GM18508 (cell line): ENCODE measurements around the gene NXPH1.

Experiments
- ATAC-seq: cut with Tn5 transposase; IDR thresholded peaks from one replicate; pipeline ENCODE4 v1.9.1; 2021; ENCODE audit warnings: moderate number of reproducible peaks; ENCODE audit not compliant: insufficient read depth, unreplicated experiment

The NXPH1 gene

DNA sequence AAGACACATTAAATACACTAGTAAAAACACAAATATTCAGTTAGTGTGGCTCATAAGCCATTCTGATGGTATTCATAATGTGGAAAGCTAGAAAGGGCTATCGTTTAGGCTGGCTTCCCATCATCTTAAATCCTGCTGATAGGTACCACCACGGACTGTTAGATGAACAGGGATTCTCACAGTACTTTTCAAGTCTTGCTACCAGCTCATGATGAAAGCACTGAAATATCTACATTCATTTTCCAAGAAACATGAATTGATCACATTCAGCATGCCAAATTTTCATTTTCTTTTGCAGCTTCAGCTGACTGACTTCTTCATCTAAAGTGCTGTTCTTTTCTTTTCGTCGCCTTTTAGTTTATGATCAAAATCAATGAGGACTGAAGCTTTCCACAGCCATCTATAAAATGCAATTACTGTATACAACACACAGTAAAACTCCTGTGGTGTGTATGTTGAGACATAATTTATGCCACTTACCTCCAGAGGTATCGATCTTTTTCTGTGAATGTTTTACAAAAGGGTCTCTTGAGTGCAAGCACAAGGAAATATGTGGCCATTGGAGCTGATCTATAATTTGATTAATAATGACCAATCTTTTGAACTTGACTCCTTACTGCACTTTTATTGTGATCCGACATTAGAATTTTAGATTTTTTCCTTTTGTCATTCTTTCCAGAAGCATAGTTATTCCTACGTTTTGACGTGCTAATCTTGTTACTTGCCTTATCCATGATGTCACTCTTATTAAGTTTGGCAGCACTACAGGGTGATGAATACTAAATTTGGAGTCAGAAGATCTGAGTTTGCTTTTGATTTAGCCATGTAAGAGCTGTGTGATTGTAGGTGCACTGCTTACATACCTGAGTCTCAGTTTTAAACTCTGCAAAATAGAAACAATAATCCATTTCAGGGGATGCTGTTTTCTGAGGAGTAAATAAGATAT lies 58.4 kb downstream of the NXPH1 start:
- no peak for ATAC-seq

DNA sequence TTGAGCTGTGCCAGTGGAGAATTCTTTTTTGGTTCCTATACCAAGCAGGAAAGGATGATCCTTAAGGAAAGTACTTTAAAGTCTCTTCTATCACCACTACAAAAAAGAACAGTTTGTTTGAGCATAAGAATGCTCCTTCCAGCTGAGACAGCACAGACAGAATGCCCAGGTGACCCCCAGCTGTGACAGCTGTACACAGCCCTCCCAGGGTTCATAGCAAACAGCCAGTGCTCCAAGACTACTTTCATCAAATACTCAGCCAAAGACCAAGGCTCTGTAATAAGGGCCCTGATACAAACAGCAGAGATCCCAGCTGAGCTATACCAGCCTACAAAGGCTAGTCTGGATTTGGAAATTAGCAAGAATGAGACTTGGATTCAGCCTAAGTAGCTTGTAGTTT lies 65.7 kb downstream of the NXPH1 start:
- ATAC-seq, result no peak

DNA sequence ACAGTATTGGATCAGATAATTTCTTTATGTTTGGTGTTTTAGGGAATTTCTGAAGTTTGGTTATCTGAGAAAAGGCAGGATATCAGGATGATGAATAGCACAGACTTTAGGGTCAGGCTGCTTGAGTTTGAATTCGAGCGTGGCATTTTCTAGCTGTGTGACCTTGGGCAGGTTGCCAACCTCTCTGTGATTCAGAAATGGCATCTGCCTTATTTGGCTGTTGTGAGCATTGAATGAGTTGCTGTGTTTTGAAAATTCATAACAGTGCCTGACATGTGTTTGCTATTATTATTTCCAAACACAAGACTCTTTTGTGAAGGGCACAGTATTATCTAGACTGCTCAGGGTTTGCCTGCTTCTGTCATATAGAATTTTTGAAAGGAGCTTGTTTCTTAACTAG lies 66.9 kb downstream of the NXPH1 start:
- no peak for ATAC-seq

DNA sequence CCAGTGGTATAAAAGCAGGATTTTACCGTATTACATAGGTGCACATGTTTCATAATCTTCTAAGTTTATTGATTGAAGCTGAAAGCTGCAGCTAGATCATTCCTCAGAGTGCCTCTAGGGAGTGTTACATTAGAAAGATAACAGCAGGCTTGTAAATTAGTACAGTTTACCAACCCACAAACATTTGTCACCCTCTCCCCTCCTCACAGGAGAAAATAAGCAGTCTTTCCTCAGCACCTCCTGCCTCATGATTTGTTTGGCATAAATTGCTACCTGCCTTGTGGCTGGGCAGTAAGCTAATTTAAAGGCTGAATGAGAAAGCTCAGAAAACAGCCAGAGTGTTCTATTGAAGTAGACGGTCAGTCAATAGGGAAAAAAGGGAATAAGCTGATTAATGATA lies 74.2 kb downstream of the NXPH1 start:
- no peak for ATAC-seq

DNA sequence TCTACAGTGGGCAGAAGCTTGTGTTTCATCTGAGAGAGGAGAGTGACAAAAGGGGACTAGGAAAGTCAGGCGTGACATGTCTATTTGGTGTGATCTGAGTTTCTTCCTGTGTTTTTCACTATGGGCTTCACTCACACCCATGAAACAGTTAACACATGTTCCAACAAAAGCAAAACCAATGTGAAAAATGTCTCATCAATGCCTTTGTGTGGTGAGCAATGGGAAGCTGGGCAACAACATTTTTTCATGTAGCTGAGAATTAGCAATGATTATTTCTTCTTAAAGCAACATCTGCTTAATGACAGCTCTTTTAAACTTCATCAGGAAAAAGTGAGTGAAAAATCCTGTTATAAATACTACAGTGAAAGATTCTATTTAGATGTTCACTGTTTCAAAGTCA lies 76.2 kb downstream of the NXPH1 start:
- ATAC-seq, result no peak

DNA sequence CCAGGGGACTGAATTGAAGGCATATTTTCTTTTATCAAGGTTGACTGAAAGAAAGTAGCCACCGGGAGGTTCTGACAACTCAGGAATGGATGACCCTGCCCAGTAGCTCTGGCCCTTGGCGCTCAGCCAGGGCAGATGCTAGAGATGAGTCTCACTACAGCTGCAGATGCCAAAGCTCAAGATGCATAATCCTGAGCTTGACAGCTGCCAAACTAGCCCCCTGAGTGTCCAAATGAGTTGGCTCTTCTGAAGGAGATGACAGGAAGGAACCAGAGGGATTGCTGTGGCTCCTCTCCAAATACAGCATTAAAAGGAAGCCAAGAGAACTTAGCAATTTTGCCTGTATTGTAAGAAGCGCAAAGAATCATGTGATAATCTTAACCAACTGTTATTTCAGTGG lies 78.4 kb downstream of the NXPH1 start:
- no peak for ATAC-seq

DNA sequence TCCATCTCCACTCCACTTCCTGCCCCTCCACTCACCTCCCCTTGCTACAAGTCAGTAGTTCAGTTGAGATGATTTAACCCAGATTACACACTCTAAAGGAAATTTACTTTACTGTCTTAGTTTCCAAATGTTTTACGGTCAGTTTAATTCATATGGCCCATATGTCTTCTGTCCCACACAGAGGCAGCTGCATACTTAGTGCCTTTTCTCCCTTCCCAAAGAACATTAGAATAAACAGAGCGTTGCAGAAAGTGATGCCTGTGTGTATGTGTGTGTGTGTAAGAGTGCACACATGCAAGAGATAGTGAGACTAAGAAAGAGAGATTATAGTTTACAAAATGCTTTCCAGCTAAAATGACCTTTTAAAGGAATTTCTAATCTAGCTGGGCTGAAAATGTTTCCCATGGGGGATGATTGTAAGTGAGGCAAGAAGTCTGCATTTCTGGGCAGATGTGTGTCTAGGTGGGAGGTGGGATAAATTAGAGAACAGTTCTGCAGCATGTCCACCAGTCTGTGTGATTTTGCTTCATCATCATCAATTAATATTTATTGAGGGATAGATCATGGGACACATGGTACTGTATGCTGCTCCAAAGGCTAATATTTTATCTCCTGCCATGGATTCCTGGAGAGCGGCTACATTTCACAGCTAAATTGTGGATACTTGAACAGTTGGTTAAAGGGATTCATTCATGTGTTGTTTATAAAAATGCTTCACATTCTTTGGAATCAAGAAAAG lies 81.5 kb downstream of the NXPH1 start:
- ATAC-seq, result no peak

DNA sequence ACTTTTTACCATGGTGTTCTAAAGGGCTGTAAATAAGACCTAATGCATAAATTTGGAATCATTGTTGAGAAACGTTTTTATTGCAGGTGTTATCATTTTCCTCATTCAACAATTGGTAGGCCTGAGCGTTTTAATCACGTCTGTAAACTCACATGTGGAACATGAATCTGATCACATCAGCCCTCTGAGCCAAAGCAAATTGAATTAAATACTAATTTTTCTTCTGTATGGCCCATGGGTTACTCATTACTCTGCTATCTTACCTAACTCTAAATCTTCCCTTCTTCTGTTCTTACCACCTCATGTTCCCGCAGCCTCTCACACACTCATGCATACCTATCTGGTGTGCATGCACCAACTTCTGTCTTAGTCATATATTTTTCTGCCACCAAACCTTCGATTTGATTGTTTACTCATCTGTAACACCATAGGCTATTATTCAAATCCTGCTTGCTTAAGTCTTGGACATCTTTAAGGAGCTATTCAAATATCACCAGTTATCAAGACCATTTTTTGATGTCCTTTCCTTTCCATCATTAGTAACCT lies 82.3 kb downstream of the NXPH1 start:
- no peak for ATAC-seq

DNA sequence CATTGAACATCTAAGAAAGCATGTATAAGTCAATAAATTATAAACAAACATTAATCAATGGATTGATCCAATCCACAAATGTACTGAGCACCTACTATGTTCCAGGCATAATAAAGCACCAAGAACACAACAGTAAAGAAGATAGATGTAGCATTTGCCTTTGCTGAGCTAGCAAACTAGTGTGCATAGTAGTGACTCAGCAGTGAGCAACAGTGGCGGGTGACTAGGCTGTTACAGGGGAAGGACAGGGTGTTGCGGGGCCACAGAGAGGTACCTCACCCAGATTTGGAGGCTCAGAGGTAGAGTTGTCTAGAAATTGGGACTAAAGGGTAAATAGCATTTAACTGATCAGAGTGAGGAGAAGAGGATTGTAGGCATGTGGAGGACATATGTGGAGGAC lies 83.6 kb downstream of the NXPH1 start:
- ATAC-seq, result no peak

DNA sequence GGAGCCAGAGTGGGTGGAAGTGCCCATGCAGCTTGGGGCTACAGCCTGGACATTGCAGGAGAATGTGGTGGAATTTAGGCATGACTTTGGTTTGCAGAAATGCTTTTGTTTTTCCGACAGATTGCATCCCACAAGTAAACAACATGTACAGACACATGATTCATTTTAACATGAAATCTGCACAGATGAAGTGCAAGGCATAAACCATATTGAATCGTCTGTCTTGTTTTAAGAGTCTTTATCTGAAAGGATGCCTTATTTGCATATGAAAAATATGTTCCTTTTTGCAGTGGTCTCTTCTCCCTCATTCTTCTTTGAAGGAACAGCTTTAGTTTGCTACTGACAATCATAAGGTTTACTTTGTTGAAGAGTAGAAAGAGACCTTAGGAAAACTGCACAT lies 94.9 kb downstream of the NXPH1 start:
- ATAC-seq, result no peak

DNA sequence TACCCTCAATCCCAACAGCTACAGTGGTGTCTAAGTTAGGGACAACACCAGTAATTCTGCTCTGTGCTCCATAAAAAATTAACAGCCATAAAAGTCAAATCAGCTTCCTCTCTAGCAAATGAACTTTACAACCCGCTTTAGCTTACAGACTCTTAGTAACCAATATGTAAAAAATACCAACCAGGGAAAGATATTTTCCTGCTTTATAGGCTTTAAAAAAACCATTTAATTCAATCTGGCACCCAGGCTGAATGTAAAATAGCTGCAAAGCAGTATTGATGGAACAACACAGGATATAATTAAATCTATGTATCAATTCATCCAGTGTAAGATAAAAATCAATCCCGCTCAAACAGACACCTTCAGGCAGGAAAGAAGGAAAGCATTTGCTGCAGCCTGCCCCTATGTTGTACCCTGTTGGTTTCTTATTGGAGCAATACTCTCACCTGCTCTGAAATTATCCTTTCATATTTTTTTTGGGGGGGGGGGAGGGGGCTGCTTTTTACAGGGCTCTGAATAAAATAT lies 98.6 kb downstream of the NXPH1 start:
- ATAC-seq, result no peak

DNA sequence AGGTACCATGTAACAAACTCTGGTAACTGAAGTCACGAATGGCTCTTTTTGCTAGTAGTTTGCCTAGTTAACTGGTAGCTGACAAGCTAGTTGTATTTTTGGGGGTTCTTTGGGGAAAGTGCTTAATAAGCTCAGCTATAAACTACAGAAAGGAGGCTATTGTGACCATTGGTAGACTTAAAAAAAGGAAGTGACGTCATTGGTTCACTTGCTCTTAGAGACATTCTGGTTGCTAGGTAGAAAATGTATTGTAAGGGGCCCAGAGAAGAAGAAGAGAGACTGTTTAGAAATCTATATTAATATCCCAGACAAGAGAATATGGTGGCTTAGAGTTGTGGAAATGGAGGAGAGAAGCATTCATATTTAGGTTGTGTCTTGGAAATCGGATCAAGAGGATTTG lies 103.0 kb downstream of the NXPH1 start:
- peak; percentile 98 for ATAC-seq

DNA sequence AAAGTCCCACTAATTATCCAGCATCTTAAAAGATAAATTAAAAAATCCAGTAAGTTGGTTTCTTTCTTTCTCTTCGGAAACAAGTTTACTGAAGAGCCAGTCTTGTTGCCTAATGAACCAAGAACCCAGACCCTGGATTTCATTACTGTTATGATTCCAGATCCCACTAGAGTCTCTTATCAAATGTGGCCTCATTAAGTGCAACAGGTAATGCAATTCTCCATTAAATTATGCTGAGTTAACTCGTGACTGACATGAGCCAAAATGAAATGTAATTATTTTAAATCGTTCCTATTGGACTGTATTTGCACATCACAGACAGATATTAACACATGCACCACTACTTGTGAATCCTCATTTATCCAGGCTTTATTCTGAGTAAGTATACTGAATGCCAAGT lies 115.6 kb downstream of the NXPH1 start:
- no peak for ATAC-seq

DNA sequence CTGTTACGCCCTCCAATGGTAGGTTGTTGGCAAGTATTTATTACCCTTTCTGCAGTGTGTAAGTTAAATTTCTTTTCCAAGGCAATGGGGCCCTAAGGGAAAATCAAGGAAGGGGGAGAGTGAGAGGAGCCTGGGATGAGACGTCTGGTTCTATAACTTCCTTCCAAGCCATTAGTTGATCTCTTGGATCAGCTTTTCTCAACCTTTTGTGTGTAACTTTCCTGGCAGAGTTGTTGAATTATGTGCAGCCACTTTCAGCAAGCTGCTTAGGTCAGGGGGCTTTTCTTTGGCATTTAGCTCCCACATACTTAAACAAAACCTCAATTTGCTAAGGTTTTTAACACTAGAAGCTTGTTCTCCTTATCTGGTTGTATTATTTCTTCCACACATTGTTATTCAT lies 127.1 kb downstream of the NXPH1 start:
- ATAC-seq, result no peak

DNA sequence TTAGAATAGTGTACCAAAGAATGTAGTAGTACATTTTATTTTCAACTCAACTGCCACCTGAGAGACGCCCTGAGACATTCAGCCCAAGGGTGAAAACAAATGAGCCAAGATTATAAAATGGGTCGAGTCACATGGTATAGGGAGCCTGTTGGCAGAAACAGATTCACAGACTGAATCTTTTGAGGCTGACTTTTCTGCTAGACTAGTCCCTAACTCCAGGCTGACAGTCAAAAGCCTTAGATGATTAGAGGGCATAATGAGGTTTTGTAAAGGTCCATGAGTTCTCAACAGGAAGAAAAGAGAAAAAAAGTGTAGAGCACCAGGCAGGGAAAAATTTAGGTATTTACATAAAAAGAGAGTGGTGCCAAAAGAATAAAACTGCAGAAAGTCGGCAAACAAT lies 128.0 kb downstream of the NXPH1 start:
- no peak for ATAC-seq

DNA sequence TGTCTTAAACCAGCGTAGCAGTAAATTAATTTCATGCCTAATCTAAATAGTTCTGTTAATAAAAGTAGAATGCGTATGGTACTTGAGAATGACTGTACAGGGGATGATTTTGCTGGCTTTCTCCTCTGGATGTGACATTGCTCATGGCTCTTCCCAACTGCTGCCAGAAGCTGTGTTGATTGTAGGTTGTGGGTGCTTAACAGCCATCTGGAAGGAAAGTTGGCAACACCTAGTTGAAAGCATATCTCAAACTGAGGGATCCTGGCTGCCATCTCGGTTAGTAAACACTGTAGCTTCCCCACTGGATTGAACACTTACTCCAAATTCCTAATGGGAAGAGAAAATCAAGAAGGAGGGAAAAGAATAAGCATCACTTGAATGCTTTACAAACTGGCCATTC lies 130.9 kb downstream of the NXPH1 start:
- ATAC-seq, result no peak

DNA sequence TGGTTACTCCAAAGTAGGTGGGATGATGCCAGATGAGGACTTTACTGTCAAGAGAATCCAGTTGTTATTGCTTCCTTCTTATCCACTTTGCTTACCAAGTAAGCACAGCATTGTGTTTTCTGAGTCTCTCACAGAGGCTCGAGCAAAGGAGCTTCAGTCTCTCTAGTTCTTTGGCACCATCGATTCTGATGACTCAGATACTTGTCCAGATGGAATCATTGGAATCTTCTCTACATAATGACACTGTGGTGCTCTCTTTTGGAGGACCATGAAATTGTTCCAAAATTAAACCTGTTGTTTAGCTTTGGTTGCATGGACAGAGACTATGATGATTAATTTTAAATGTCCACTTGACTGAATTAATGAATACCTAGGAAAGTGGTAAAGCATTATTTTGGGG lies 132.6 kb downstream of the NXPH1 start:
- no peak for ATAC-seq

DNA sequence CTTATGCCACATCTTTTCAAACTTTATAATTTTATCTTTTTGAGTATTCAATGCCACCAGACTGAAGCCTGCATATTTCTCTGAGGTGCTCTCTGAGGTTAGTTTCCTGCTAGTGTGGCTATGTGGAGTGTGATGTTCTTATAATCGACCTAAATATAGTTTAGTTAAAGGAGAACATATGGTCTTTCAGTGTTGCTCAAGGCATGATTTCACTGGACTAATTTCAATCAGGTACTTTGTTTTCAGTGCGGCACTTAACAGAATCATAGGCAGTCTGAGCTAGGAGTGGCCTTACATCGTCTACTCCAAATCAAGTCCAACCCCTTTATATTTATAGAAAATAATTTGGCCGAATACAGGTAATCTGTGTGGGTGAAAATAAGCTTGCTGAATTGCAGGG lies 134.2 kb downstream of the NXPH1 start:
- ATAC-seq, result no peak

DNA sequence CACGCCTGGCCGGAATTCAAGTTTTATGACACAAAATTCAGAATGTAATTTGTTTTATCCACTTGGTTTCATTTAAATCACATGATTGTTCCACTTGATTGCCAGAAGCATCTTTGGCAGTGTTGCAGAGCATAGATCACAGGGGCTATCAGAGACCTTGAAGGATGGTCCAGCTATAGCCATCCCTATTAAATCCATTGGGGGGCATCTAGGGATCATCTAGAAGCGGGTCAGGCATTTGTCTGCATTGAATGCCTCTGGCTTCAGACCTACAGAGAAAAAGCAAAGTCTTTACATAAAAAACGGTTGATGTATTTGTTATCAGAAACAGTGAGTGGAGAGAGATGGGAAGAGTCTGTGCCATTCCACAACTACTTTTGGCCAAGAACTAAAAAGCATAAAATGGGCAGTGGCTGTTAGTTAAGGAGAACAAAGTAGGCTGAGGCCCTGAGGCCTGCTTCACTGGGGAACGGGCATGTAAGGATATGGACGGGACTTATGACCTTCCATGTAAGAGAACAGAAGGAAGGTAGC lies 146.3 kb downstream of the NXPH1 start:
- no peak for ATAC-seq

DNA sequence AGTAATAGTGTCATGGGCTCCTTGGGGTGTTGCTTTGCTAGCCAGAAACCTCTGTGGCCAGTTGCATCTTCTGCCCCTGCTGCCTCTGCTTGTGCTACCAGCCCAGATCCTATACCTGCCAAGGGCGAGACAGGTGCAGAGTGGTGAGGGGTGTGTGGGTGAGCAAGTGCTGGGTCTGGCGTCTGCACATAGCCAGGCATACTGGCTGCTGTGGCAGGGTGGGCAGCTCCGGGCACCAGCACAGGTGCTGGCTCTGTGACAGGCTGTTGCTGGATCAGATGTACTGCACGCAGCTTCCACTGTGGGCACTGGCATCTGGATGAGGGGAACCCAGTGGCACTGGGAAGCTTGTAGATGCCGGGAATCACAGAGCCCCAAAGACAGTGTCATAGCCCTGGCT lies 148.4 kb downstream of the NXPH1 start:
- no peak for ATAC-seq

DNA sequence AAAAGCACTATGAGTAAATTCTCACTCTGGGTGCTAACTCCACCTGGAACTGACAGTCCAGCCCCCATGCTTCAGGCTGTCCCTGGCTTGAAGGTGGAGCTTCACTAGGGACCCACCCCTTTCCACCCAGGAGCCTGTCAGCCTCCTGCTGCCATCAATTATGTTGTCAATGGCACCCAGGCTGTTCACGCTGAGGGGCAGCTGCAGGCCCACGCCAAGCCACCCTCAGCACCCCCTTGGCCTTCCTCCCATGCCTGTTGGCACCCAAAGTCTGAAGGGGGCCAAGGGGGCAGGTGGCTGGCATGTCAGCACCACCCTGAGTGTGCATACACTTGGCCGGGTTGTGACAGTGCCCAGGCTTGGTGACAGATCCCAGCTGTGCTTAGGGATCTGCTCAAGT lies 149.3 kb downstream of the NXPH1 start:
- no peak for ATAC-seq
